Measurements from ENCODE around the gene SLC15A1.

The SLC15A1 gene

DNA sequence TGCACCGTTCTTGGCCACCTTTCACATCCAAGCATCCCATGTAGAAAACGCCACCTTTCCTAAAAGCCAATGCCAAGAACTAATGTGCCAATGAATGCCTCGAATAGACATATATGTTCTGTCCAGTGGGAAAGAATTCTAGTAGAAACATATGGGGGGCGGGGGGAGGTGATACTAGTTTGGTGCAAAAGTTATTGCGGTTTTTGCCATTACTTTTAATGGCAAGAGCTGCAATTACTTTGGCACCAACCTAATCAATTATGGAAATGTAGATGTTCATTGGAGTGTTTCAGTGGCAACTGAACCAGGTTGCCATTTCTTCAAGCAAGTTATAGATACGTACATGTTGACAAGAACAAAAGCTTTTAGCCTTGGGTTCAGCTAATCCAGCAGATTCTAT lies 34.6 kb downstream of the SLC15A1 start:
- Histone ChIP-seq H3K27ac (ENCODE audit: extremely low read depth, low read depth, low read length) (no peak overlapping the region), H3K4me3 (ENCODE audit: low read depth, low read length) (no peak overlapping the region), H3K36me3 (ENCODE audit: control insufficient read depth in 2 of 2, insufficient read depth in 1 of 2, low read length in 2 of 2) (no peaks in the 10 kb centered on the region), H3K9me3 (ENCODE audit: control insufficient read depth, insufficient read depth, low read depth, low read length) (no peaks in the 10 kb centered on the region), H3K4me1 (ENCODE audit: control insufficient read depth, insufficient read depth, low read length) (no peaks in the 10 kb centered on the region)
- TF ChIP-seq, protein P1, sequence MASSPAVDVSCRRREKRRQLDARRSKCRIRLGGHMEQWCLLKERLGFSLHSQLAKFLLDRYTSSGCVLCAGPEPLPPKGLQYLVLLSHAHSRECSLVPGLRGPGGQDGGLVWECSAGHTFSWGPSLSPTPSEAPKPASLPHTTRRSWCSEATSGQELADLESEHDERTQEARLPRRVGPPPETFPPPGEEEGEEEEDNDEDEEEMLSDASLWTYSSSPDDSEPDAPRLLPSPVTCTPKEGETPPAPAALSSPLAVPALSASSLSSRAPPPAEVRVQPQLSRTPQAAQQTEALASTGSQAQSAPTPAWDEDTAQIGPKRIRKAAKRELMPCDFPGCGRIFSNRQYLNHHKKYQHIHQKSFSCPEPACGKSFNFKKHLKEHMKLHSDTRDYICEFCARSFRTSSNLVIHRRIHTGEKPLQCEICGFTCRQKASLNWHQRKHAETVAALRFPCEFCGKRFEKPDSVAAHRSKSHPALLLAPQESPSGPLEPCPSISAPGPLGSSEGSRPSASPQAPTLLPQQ (tag by site-specific recombination; IDR thresholded peaks at IDR 0.05) = no peak
- TF ChIP-seq ZNF654 (tag by site-specific recombination; IDR thresholded peaks at IDR 0.05; ENCODE audit: low read depth) (no peak), ZNF677 (tag by site-specific recombination; IDR thresholded peaks at IDR 0.05) (no peak)
- POLR2A ChIA-PET = no interaction called here
- CTCF ChIA-PET = no interaction called here

DNA sequence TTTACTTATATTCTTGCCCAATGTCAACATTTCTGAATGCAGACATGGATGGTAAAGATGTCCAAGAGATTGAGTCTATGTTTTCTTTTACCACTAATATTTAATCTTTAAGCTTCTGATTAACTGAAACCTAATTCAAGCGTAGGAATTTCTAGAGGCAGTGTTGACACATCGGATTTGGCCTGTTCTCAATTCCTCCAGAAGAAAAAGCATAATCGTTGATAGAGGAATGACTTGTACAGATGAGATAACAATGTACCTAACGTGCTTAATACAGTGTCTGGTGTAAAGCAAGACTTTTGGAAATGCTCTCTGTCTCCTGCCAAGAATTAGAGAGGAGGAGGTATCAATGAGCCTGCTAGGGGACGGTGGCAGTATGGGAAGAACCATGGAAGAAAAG lies 35.2 kb downstream of the SLC15A1 start:
- Histone ChIP-seq H3K4me1 (ENCODE audit: control insufficient read depth, insufficient read depth, low read length) (no peaks in the 10 kb centered on the region), H3K4me3 (ENCODE audit: low read depth, low read length) (no peak overlapping the region), H3K27ac (ENCODE audit: extremely low read depth, low read depth, low read length) (no peak overlapping the region), H3K9me3 (ENCODE audit: control insufficient read depth, insufficient read depth, low read depth, low read length) (no peaks in the 10 kb centered on the region), H3K36me3 (ENCODE audit: control insufficient read depth in 2 of 2, insufficient read depth in 1 of 2, low read length in 2 of 2) (no peaks in the 10 kb centered on the region)
- CTCF ChIA-PET = no interaction called here
- POLR2A ChIA-PET = no interaction called here
- no peak for TF ChIP-seq MZF1 (tag by site-specific recombination; IDR thresholded peaks at IDR 0.05; ENCODE audit: borderline replicate concordance)

DNA sequence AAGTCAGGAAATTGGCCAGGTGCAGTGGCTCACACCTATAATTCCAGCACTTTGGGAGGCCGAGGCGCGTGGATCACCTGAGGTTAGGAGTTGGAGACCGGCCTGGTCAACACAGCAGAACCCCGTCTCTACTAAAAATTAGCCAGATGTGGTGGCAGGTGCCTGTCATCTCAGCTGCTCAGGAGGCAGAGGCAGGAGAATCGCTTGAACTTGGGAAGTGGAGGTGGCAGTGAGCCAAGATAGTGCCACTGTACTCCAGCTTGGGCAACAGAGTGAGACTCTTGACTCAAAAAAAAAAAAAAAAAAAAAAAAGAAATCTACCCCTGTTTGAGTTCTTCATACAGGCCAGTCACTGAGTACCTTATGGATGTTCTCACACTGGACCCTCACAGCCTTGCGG lies 42.0 kb downstream of the SLC15A1 start:
- TF ChIP-seq, protein P2, sequence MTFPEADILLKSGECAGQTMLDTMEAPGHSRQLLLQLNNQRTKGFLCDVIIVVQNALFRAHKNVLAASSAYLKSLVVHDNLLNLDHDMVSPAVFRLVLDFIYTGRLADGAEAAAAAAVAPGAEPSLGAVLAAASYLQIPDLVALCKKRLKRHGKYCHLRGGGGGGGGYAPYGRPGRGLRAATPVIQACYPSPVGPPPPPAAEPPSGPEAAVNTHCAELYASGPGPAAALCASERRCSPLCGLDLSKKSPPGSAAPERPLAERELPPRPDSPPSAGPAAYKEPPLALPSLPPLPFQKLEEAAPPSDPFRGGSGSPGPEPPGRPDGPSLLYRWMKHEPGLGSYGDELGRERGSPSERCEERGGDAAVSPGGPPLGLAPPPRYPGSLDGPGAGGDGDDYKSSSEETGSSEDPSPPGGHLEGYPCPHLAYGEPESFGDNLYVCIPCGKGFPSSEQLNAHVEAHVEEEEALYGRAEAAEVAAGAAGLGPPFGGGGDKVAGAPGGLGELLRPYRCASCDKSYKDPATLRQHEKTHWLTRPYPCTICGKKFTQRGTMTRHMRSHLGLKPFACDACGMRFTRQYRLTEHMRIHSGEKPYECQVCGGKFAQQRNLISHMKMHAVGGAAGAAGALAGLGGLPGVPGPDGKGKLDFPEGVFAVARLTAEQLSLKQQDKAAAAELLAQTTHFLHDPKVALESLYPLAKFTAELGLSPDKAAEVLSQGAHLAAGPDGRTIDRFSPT (tag by site-specific recombination; IDR thresholded peaks at IDR 0.05) = no peak
- H3K36me3 ChIP-seq (ENCODE audit: control insufficient read depth in 2 of 2, insufficient read depth in 1 of 2, low read length in 2 of 2) = no peaks in the 10 kb centered on the region

DNA sequence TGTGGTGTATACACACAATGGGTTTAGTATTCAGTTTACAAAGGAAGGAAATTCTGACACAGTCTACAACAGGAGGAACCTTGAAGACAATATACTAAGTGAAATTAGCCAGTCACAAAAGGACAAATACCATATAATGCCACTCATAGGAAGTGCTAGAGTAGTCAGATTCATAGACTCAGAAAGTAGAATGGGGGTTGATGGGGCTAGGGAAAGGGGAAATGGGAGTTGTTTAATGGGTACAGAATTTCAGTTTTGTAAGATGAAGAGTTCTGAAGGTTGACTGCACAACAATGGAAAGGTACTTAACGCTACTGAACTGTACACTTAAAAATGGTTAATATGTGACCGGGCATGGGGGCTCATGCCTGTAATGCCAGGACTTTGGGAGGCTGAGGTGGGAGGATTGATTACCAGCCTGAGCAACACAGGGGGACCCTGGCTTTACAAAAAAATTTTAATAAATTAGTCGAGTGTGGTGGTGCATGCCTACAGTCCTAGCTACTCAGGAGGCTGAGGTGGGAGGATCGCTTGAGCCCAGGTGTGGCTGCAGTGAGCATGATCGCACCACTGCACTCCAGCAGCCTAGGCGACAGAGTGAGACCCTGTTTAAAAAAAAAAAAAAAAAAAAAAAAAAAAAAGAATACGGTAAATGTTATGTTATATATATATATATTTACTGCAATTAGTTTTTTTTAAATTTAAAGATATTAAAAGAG lies 45.0 kb downstream of the SLC15A1 start:
- no peak overlapping the region for H3K27ac ChIP-seq (ENCODE audit: extremely low read depth, low read depth, low read length)
- POLR2A ChIA-PET = interaction anchor here (0.7 kb wide), 1 partner anchor 904 kb away, joined by 4 read pairs; no protein-coding TSS in a partner anchor
- no peak for TF ChIP-seq TRIM28 (IDR thresholded peaks at IDR 0.05; ENCODE audit: borderline replicate concordance, low read length)
- TF ChIP-seq ZNF837 (tag by site-specific recombination; IDR thresholded peaks at IDR 0.05) = no peak
- no peak for TF ChIP-seq KLF9 (tag by site-specific recombination; IDR thresholded peaks at IDR 0.05; ENCODE audit: low read depth)
- no peak for TF ChIP-seq WT1 (tag by site-specific recombination; IDR thresholded peaks at IDR 0.05)
- TF ChIP-seq, protein P3, sequence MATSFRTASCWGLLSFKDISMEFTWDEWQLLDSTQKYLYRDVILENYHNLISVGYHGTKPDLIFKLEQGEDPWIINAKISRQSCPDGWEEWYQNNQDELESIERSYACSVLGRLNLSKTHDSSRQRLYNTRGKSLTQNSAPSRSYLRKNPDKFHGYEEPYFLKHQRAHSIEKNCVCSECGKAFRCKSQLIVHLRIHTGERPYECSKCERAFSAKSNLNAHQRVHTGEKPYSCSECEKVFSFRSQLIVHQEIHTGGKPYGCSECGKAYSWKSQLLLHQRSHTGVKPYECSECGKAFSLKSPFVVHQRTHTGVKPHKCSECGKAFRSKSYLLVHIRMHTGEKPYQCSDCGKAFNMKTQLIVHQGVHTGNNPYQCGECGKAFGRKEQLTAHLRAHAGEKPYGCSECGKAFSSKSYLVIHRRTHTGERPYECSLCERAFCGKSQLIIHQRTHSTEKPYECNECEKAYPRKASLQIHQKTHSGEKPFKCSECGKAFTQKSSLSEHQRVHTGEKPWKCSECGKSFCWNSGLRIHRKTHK (tag by site-specific recombination; IDR thresholded peaks at IDR 0.05) = no peak
- TF ChIP-seq, protein P4, sequence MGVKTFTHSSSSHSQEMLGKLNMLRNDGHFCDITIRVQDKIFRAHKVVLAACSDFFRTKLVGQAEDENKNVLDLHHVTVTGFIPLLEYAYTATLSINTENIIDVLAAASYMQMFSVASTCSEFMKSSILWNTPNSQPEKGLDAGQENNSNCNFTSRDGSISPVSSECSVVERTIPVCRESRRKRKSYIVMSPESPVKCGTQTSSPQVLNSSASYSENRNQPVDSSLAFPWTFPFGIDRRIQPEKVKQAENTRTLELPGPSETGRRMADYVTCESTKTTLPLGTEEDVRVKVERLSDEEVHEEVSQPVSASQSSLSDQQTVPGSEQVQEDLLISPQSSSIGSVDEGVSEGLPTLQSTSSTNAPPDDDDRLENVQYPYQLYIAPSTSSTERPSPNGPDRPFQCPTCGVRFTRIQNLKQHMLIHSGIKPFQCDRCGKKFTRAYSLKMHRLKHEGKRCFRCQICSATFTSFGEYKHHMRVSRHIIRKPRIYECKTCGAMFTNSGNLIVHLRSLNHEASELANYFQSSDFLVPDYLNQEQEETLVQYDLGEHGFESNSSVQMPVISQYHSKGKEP (tag by site-specific recombination; IDR thresholded peaks at IDR 0.05) = no peak
- TF ChIP-seq, protein P5, sequence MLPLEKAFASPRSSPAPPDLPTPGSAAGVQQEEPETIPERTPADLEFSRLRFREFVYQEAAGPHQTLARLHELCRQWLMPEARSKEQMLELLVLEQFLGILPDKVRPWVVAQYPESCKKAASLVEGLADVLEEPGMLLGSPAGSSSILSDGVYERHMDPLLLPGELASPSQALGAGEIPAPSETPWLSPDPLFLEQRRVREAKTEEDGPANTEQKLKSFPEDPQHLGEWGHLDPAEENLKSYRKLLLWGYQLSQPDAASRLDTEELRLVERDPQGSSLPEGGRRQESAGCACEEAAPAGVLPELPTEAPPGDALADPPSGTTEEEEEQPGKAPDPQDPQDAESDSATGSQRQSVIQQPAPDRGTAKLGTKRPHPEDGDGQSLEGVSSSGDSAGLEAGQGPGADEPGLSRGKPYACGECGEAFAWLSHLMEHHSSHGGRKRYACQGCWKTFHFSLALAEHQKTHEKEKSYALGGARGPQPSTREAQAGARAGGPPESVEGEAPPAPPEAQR (tag by site-specific recombination; IDR thresholded peaks at IDR 0.05) = no peak
- TF ChIP-seq IKZF3 (tag by site-specific recombination; IDR thresholded peaks at IDR 0.05) = no peak
- TF ChIP-seq ZNF24 (tag by site-specific recombination; IDR thresholded peaks at IDR 0.05) = no peak
- no peak for TF ChIP-seq ZNF155 (tag by site-specific recombination; IDR thresholded peaks at IDR 0.05)
- no peak for TF ChIP-seq ZNF16 (tag by site-specific recombination; IDR thresholded peaks at IDR 0.05; ENCODE audit: low read depth)
- TF ChIP-seq YY2 (tag by site-specific recombination; IDR thresholded peaks at IDR 0.05) = no peak

More for the DNA sequence above, 42.0 kb downstream of the SLC15A1 start:
- ChIA-PET CTCF (no interaction called here), POLR2A (no interaction called here)
- Histone ChIP-seq H3K9me3 (ENCODE audit: control insufficient read depth, insufficient read depth, low read depth, low read length) (no peaks in the 10 kb centered on the region), H3K4me1 (ENCODE audit: control insufficient read depth, insufficient read depth, low read length) (no peaks in the 10 kb centered on the region; the same call in 1 of the 2 replicates), H3K4me3 (ENCODE audit: low read depth, low read length) (no peak overlapping the region), H3K27ac (ENCODE audit: extremely low read depth, low read depth, low read length) (no peak overlapping the region)

More for the DNA sequence above, 45.0 kb downstream of the SLC15A1 start:
- H3K4me3 ChIP-seq (ENCODE audit: low read depth, low read length) = no peak overlapping the region
- no peaks in the 10 kb centered on the region for H3K36me3 ChIP-seq (ENCODE audit: control insufficient read depth in 2 of 2, insufficient read depth in 1 of 2, low read length in 2 of 2)
- H3K9me3 ChIP-seq (ENCODE audit: control insufficient read depth, insufficient read depth, low read depth, low read length) = no peaks in the 10 kb centered on the region
- H3K4me1 ChIP-seq (ENCODE audit: control insufficient read depth, insufficient read depth, low read length) = no peaks in the 10 kb centered on the region; the same call in 1 of the 2 replicates
- CTCF ChIA-PET = no interaction called here

Measured in HEK293 (cell line).